Left lung (tissue), 10 donors: Measurements from ENCODE around the gene MAPK8IP1. TPM values are rescaled to one million over a fixed set of nuclear protein-coding genes. Genes with fewer than 3 reads are reported as not detected.
A peak's percentile ranks its signal among the peaks of the same experiment; 100 is the strongest.

Experiments used
- ATAC-seq: fragments of 200-7000 bp; cut with Tn5 transposase; one replicate; pipeline ENCODE4 v1.9.1; 2020; ENCODE audit warnings: moderate library complexity
- DNase-seq, 4 donors: peaks; one replicate each; pipeline ENCODE4 v3.0.0-alpha.2; 2013 to 2020
- H3K27ac ChIP-seq, 2 donors: fragments of 200-600 bp; sonication (generic) in 1 of 2; one replicate each; pipeline versions ENCODE4 v1.5.0 to v1.8.0; 2020 to 2021
- H3K27me3 ChIP-seq, 2 donors: fragments of 200-600 bp; sonication (generic) in 1 of 2; one replicate each; pipeline versions ENCODE4 v1.5.0 to v1.8.0; 2020 to 2021
- H3K36me3 ChIP-seq, 2 donors: fragments of 200-600 bp; sonication (generic) in 1 of 2; one replicate each; pipeline versions ENCODE4 v1.5.0 to v1.8.0; 2020 to 2021
- H3K4me1 ChIP-seq, 2 donors: fragments of 200-600 bp; one replicate each; pipeline ENCODE4 v1.8.0; 2021
- H3K4me3 ChIP-seq, 2 donors: fragments of 200-600 bp; sonication (generic) in 1 of 2; one replicate each; pipeline versions ENCODE4 v1.5.0 to v1.8.0; 2020 to 2021; ENCODE audit warnings: mild to moderate bottlenecking in 1 of 2
- H3K9me3 ChIP-seq, 2 donors: fragments of 200-600 bp; sonication (generic) in 1 of 2; one replicate each; pipeline versions ENCODE4 v1.5.0 to v1.8.0; 2020 to 2021
- CTCF ChIP-seq, 2 donors: fragments of 200-600 bp; sonication (generic) in 1 of 2; IDR thresholded peaks; one replicate each; pipeline versions ENCODE4 v1.5.0 to v1.8.0; 2021; ENCODE audit warnings: antibody characterized with exemption in 2 of 2
- intact Hi-C, 2 donors: fragments of 100-400 bp; cut with DNase I; formaldehyde crosslinking; loops; one replicate each; pipeline versions ENCODE4 v1.11.2 to v1.14.2; 2022
- polyA plus RNA-seq, 6 donors: library from polyadenylated mRNA; unstranded; fragments of 120-200 nt; gene quantifications; one replicate each; pipeline ENCODE4 v1.2.1, GENCODE V29; 2013; ENCODE audit not compliant: insufficient read length in 6 of 6
- total RNA-seq, 2 donors: library from RNA; stranded (reverse); fragmentation: NEBNext Ultra II Directional; extraction: Animal tissue kit (Norgen Biotek cat#: 25700); gene quantifications; one replicate each; pipeline ENCODE4 v1.2.1, GENCODE V29; 2021
- donor health status: DM: no; HTN: yes; CAD: no.
- donor health status: DM: no; HTN: no; CAD: no.

The MAPK8IP1 gene
- total and polyA plus RNA-seq, 8 donors, result 4.3 to 10.4 (median 6.9) TPM

GRCh38 chr11:45855308-45855707 lies 30.1 kb upstream of the MAPK8IP1 start:
- H3K27ac ChIP-seq, result peak overlapping the region in 1 of 2 donors; percentile 90
- H3K27me3 ChIP-seq, result no peaks in the 10 kb centered on the region
- DNase-seq (no peak), ATAC-seq (no peak)
- TF ChIP-seq CTCF (IDR thresholded peaks at IDR 0.05), result no peak
- intact Hi-C loops, result no loop called here
- H3K9me3 ChIP-seq, result no peaks in the 10 kb centered on the region
- H3K4me1 ChIP-seq, result peaks cover 47 to 61% of the 10 kb centered on the region in 2 donors
- H3K36me3 ChIP-seq, result peaks cover 0 to 50% of the 10 kb centered on the region in 2 donors
- no peak overlapping the region for H3K4me3 ChIP-seq

DNA sequence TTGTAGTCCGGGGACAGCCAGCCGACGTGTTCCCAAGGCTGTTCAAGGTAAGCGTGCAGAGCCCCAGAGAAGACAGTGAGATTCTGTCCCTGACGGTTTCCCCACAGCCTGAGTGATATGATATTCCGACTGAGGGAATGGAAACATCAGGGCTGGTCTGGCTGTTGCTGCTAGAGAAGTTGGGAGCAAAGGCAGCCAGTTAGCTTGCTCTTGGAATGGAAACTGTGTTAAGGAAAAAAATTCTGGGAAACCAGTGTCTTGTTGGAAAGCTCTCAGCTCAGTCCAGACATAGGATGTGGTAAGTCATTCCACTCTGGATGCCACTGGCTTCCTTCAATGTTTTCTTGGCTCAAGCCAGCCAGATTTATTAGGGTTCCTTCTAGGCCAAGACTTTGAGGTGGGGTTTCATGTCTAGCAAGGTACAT lies 29.4 kb upstream of the MAPK8IP1 start:
- intact Hi-C loops, result no loop called here
- Histone ChIP-seq H3K27me3 (no peaks in the 10 kb centered on the region), H3K27ac (peak overlapping the region in 1 of 2 donors; percentile 90), H3K36me3 (peaks cover 0 to 57% of the 10 kb centered on the region in 2 donors), H3K9me3 (no peaks in the 10 kb centered on the region), H3K4me3 (no peak overlapping the region), H3K4me1 (peaks cover 42 to 58% of the 10 kb centered on the region in 2 donors)
- no peak for DNase-seq
- no peak for TF ChIP-seq CTCF (IDR thresholded peaks at IDR 0.05)
- no peak for ATAC-seq

DNA sequence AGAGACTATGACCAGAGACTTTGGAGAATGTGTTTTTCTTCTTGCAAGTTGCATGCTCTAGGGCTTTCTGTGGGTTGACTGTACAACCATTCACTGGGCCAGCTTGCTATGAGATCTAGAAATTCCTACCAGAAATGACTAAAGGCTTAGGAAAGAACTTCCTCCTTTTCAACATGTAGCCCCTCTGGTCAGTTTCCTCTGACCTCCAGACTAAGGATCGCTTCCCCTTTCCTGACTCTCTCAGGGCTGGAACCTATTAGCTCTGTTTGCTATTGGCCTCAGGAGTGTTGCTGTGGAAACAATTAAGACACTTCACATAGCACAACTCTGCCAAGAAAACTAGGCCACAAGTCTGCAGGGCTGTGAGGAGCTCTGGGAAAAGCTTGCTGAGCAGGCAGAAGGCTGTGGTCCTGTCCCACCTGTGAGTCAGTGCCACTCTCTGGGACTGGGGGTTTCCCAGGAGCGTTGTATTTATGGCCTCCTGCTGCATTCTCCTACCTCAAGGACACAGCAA lies 27.4 kb upstream of the MAPK8IP1 start:
- Histone ChIP-seq H3K4me3 (no peak overlapping the region), H3K27ac (peak overlapping the region; percentile 74 to 90), H3K9me3 (no peaks in the 10 kb centered on the region), H3K4me1 (peaks cover 38 to 42% of the 10 kb centered on the region in 2 donors), H3K36me3 (peaks cover 0 to 77% of the 10 kb centered on the region in 2 donors), H3K27me3 (no peaks in the 10 kb centered on the region)
- DNase-seq, result peak; percentile 50 to 88 (median 76)
- TF ChIP-seq CTCF (IDR thresholded peaks at IDR 0.05), result no peak
- ATAC-seq, result peak; percentile 80
- intact Hi-C loops, result no loop called here

DNA sequence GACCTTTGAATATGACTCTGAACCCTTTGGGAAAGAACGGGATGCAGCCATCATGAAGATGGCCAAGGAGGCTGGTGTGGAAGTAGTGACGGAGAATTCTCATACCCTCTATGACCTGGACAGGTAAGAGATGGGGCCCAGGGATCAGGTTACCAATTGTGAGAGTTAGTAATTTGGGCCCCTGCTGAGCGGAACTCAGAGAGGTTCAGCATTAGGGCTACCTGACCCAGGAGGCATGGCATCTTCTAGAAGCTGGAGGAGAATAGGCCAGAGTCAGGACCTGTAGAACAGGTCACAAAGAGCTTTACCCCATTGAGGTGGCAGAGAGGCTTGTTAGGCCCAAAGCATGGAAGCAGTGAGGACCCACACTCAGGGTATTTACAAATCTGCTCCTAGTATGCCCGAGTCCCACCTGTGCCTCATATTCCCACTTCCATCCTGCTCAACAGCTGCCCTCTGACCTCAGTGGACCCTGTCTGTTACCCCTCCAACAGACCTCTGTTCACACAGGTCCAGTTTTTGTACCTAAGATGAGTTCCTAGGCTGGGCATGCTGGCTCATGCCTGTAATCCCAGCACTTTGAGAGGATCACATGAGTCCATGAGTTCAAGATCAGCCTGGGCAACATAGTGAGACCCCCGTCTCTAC lies 26.6 kb upstream of the MAPK8IP1 start:
- Histone ChIP-seq H3K4me1 (peaks cover 38 to 42% of the 10 kb centered on the region in 2 donors), H3K36me3 (peaks cover 0 to 80% of the 10 kb centered on the region in 2 donors)
- intact Hi-C loops, result no loop called here

More for the DNA sequence above, 26.6 kb upstream of the MAPK8IP1 start:
- H3K27me3 ChIP-seq, result no peaks in the 10 kb centered on the region
- no peak for TF ChIP-seq CTCF (IDR thresholded peaks at IDR 0.05)
- peak overlapping the region; percentile 74 to 90 for H3K27ac ChIP-seq
- DNase-seq (no peak), ATAC-seq (no peak)
- H3K9me3 ChIP-seq, result no peaks in the 10 kb centered on the region
- H3K4me3 ChIP-seq, result no peak overlapping the region
